VCaP (cell line): Measurements from ENCODE around the gene GPR137B.

Experiments used
- H3K27ac ChIP-seq: fragments of 450-650 bp; 2 replicates; pipeline ENCODE4 v1.5.1; 2017
- CTCF ChIP-seq: fragments of 450-650 bp; conservative IDR thresholded peaks from 2 replicates; pipeline ENCODE4 v1.5.1; 2017; ENCODE audit warnings: mild to moderate bottlenecking, moderate library complexity

Gene GPR137B

DNA sequence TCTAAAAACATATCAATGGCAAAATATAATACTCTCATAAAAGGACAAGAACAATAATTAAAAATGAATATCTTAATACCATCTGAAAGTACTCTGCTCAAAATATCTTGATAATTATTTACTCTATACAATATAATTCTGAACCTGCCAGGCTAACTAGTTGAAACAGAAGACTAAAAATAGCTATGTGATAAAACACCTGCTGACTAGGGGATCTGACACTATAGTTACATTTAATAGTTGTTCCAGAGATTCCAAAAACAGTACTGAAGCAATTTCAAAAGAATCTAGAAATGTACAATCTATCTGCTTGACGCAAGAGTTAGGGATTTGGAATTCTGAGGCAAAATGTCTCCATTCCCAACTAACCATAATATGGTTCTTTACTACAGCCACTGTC is 109.2 kb downstream of the GPR137B start:
- H3K27ac ChIP-seq: no peak overlapping the region
- TF ChIP-seq CTCF: no peak

- no peak for TF ChIP-seq CTCF
- H3K27ac ChIP-seq: no peak overlapping the region
These were observed 110.8 kb downstream of the GPR137B start for GRCh38 chr1:236253119-236253518.

DNA sequence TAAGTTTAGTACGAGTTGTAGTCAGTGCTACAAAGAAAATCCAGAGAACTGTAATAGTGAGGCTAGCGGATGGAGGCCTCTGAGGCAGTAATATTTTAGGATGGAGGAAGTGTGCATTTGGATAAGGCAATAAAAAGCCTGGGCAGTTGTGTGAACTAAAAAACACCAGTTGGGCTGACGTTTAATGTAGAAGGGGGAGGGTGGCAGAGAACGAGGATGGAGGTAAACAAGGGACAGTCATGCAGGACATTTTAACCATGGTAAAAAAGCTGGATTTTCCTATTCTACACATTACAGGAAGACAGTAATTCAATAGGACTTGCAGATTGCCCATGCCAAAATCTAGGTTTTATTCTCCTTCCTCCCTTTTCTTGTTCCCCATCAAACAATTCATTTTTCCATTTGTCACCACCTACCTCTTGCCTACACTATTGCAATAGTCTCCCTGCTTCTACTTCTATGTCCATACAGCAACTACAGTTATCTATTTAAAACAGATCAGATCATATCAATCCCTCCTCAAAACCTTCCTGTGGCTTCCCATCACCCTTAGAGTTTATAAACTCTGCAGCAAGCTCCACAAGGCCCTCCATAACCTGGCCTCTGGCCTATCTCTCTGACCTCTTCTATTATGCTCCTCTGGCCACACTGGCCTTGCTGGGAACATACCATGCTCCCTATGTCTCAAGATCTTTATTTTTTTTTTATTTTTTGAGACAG is 111.7 kb downstream of the GPR137B start:
- no peak overlapping the region for H3K27ac ChIP-seq

DNA sequence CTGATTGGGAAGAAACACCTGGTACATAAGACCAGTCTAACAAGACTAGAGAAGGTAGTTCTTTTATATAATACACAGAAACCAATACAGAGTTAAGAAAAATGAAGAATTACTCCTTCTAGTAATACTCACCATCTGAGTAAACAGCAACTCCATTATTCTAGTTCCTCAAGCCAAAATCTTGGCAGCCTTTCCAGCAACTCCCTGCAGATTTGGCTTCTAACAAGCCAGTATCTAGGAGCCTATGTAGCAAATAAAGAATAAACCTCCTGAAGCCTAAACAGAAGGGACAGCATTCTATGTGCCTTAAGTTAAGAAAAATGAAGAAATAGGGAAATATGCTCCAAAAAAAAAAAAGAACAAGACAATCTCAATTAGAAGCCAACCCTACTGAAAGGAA is 114.9 kb downstream of the GPR137B start:
- no peak for TF ChIP-seq CTCF
- H3K27ac ChIP-seq: no peak overlapping the region

More for the DNA sequence above, 111.7 kb downstream of the GPR137B start:
- TF ChIP-seq CTCF: no peak

DNA sequence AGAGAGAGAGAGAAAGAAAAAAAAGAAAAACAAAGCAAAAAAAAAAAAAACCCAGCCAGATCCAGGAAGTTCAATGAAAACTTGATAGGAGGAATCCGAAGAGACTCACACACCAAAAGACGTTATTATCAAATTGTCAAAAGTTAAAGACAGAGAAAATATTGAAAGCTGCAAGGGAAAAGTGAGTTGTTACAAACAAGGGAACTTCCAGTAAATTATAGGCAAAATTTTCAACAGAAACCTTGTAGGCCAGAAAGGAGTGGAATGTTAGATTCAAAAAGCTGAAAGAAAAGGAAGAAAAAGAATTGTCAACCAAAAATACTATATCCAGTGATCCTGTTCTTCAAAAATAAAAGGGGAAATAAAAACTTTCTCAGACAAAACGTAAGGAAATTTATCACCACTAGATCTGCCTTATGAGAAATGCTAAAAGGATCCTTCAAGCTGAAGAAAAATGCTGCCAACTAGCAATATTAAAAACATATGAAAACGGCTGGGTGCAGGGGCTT is 115.8 kb downstream of the GPR137B start:
- no peak overlapping the region for H3K27ac ChIP-seq

More for the DNA sequence above, 115.8 kb downstream of the GPR137B start:
- TF ChIP-seq CTCF: no peak
